HG02885 (cell line): ENCODE results near the gene ITGAX.

Experiments used
- ATAC-seq: cut with Tn5 transposase; IDR thresholded peaks from one replicate; pipeline ENCODE4 v1.9.1; 2021; ENCODE audit warnings: mild to moderate bottlenecking; ENCODE audit not compliant: unreplicated experiment, poor library complexity

Gene ITGAX

DNA sequence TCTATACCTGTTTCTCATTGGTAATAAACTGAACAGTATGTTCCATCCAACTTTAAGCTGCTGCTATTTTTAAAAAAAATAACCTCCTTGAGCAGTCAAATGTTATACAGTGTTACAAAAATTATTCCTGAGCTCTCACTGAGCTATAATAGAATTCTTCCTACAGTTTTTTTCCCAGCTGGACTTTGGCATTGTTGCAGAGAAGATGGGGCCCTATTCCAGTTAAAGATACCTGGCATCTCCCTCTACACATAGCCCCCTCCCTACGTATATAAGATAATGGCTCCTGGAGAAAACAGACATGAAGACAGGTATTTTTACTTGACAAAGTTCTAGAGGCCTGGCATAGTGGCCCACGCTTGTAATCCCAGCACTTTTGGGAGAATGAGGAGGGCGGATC lies 74.8 kb downstream of the ITGAX start:
- no peak for ATAC-seq

DNA sequence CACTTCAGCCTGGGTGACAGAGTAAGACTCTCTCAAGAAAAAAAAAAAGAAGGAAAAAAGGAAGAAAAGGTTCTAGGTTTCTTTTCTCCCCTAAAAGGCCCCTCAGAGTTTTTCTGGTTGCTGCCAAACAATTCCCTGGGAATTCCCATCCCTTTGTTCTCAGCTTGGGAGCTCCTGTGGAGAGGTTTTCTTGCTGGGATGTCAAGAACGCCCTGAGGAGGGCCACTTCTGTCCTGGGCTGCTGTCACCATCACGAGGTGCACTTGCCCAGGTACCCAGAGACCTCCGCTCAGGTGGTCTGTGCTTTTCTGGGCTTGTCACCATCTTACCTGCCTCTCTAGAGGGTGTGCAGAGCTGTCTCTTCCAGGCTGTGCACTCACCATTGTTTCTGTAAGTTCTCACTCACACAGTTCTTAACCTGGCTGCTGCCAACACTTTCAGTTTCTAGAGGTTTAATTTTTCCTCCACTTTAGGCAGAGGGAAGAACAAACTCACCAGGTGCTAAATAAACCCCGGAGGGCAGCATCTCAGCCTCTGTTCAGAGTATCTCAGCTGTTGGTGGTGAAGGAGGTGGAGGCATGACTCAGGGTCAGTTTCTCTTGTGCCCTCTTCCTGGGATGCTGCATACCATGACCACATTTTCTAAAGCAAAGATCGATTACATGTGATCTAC lies 75.5 kb downstream of the ITGAX start:
- no peak for ATAC-seq
